K562 (cell line): Measurements from ENCODE around the gene DTX1. TPM values are rescaled to one million over a fixed set of nuclear protein-coding genes. Genes with fewer than 3 reads are reported as not detected.

Source experiments
- ATAC-seq: fragments of 200-7000 bp; cut with Tn5 transposase; 3 replicates; pipeline ENCODE4 v1.9.1; 2020; ENCODE audit warnings: moderate library complexity
- BruUV-seq: library from RNA; stranded (reverse); fragments of 400-500 nt; replicated peaks from 2 replicates; lab custom pipeline; 2021; lab: Mats Ljungman, UMichigan
- CTCF ChIA-PET: fragments of 300-600 bp; formaldehyde crosslinking; extraction: SDS; loops from one replicate; lab custom pipeline; 2021; ENCODE audit warnings: low intra/inter-chr PET ratio; lab: Yijun Ruan, JAX
- POLR2A ChIA-PET: fragments of 300-600, 350-650 bp; sonication (Branson Sonifier 250); formaldehyde crosslinking; extraction: SDS; loops from one replicate; lab custom pipeline; 2021; ENCODE audit warnings: antibody characterized with exemption, inconsistent platforms; lab: Yijun Ruan, JAX
- DNase-seq, 4 experiments: peaks; one replicate each; pipeline versions ENCODE4 v3.0.0 to v3.0.0-alpha.2; 2011 to 2018; ENCODE audit warnings: low spot score in 3 of 4, mixed read lengths in 3 of 4; ENCODE audit errors: extremely low read depth in 1 of 4
- FAIRE-seq: peaks from 2 replicates; lab custom pipeline; 2011; peaks lifted over from hg19 to GRCh38; lab: Jason Lieb, UNC
- H2AFZ ChIP-seq: 2 replicates; pipeline ENCODE4 v1.6.0; 2011; ENCODE audit warnings: low read depth, low read length, control low read depth, inconsistent platforms
- H3K27ac ChIP-seq: fragments of 200-600 bp; 3 replicates; pipeline ENCODE4 v1.8.0; 2011; ENCODE audit warnings: low read depth, mild to moderate bottlenecking, control low read depth, inconsistent platforms, low read length, moderate library complexity, mixed read lengths; ENCODE audit errors: extremely low read depth
- H3K27me3 ChIP-seq, 2 experiments: fragments of 300-600 bp in 1 of 2; 2 replicates in 1 of 2; 3 replicates in 1 of 2; pipeline versions ENCODE4 v1.6.0 to v1.8.0; 2011; ENCODE audit warnings: inconsistent platforms in 2 of 2, low read length in 2 of 2, mild to moderate bottlenecking in 1 of 2, mixed read lengths in 1 of 2, moderate library complexity in 1 of 2; ENCODE audit not compliant: control insufficient read depth in 2 of 2, insufficient read depth in 2 of 2
- H3K36me3 ChIP-seq: fragments of 300-600 bp; 3 replicates; pipeline ENCODE4 v1.8.0; 2011; ENCODE audit warnings: mild to moderate bottlenecking, low read length, inconsistent platforms; ENCODE audit not compliant: control insufficient read depth, insufficient read depth
- H3K4me1 ChIP-seq, 2 experiments: fragments of 200-600 bp in 1 of 2; replicated peaks in 1 of 2; 2 replicates in 1 of 2; 3 replicates in 1 of 2; pipeline versions ENCODE4 v1.5.1 to v1.8.0; 2011; ENCODE audit warnings: inconsistent platforms in 2 of 2, low read length in 2 of 2, mild to moderate bottlenecking in 1 of 2, mixed read lengths in 1 of 2, moderate library complexity in 1 of 2; ENCODE audit not compliant: control insufficient read depth in 2 of 2, insufficient read depth in 2 of 2
- H3K4me2 ChIP-seq: 2 replicates; pipeline ENCODE4 v1.6.1; 2011; ENCODE audit warnings: low read length, control low read depth, inconsistent platforms, mixed read lengths; ENCODE audit not compliant: insufficient read depth
- H3K4me3 ChIP-seq: fragments of 200-600 bp; sonication (generic), shearing (Covaris generic); 2 replicates; pipeline ENCODE4 v1.5.1; 2016; ENCODE audit warnings: control low read depth, inconsistent platforms
- H3K79me2 ChIP-seq: fragments of 200-600 bp; 3 replicates; pipeline ENCODE4 v1.8.0; 2011; ENCODE audit warnings: low read length, inconsistent platforms; ENCODE audit not compliant: control insufficient read depth, insufficient read depth
- H3K9ac ChIP-seq, 2 experiments: 2 replicates each; pipeline versions ENCODE4 v1.6.0 to v1.6.1; 2011; ENCODE audit warnings: low read depth in 2 of 2, low read length in 2 of 2, control low read depth in 1 of 2, inconsistent platforms in 1 of 2, mild to moderate bottlenecking in 1 of 2, mixed read lengths in 1 of 2; ENCODE audit not compliant: insufficient read depth in 1 of 2
- H3K9me1 ChIP-seq: one replicate; pipeline ENCODE4 v1.6.0; 2011; ENCODE audit warnings: inconsistent platforms, mild to moderate bottlenecking, low read length, moderate library complexity; ENCODE audit not compliant: control insufficient read depth, insufficient read depth
- H3K9me3 ChIP-seq: replicated peaks from 2 replicates; pipeline ENCODE4 v1.5.1; 2011; ENCODE audit warnings: low read depth, low read length, inconsistent platforms; ENCODE audit not compliant: control insufficient read depth, insufficient read depth
- H4K20me1 ChIP-seq: replicated peaks from 2 replicates; pipeline ENCODE4 v1.6.1; 2011; ENCODE audit warnings: low read length, inconsistent platforms, mixed read lengths; ENCODE audit not compliant: control insufficient read depth, insufficient read depth
- BRCA1 ChIP-seq, 2 experiments: fragments of 450-650 bp in 1 of 2; sonication (generic) in 1 of 2; formaldehyde crosslinking in 1 of 2; IDR thresholded peaks; 2 replicates each; pipeline versions ENCODE4 v1.5.0 to v1.6.1; 2017 to 2020; ENCODE audit warnings: mild to moderate bottlenecking in 1 of 2, missing genetic modification reagents in 1 of 2
- ETV6 ChIP-seq, 3 experiments: fragments of 150-350 bp in 1 of 3; sonication (generic) in 1 of 3; formaldehyde crosslinking in 1 of 3; IDR thresholded peaks; 2 replicates each; pipeline versions ENCODE4 v1.6.1 to v1.8.0; 2014 to 2022; ENCODE audit warnings: borderline replicate concordance in 2 of 3, low read depth in 2 of 3, antibody characterized with exemption in 1 of 3, low read length in 1 of 3, mild to moderate bottlenecking in 1 of 3, missing genetic modification reagents in 1 of 3
- WHSC1 ChIP-seq: IDR thresholded peaks from one replicate; pipeline ENCODE4 v1.6.1; 2012; ENCODE audit warnings: low read length, control low read depth, inconsistent platforms
- ZNF24 ChIP-seq: fragments of 450-650 bp; IDR thresholded peaks from 2 replicates; pipeline ENCODE4 v1.6.1; 2016
- ZNF431 ChIP-seq: sonication (generic); formaldehyde crosslinking; IDR thresholded peaks from 2 replicates; pipeline ENCODE4 v1.8.0; 2022; ENCODE audit warnings: mild to moderate bottlenecking, missing genetic modification reagents
- ZNF76 ChIP-seq: fragments of 250-450 bp; sonication (Bioruptor Pico); IDR thresholded peaks from 2 replicates; pipeline ENCODE4 v1.4.0; 2020; ENCODE audit warnings: mild to moderate bottlenecking, moderate library complexity, borderline replicate concordance
- WGBS: fragments of 100-300 bp; shearing (Covaris generic); methylation state at CpG from one replicate; pipeline ENCODE4 v1.1.6; 2016; ENCODE audit warnings: low coverage, mixed read lengths; ENCODE audit not compliant: insufficient coverage; ENCODE audit errors: missing lambda C conversion rate; 5-methylcytosine and 5-hydroxymethylcytosine counted together
- in situ Hi-C: fragments of 300-500 bp; cut with MboI; formaldehyde crosslinking; loops from 4 replicates; pipeline ENCODE4 v1.15.0; 2018; ENCODE audit warnings: inconsistent platforms, mixed read lengths
- intact Hi-C: fragments of 100-400 bp; cut with micrococcal nuclease; formaldehyde crosslinking; loops from 2 replicates; pipeline ENCODE4 v1.14.2; 2022
- polyA plus RNA-seq, 8 experiments: library from polyadenylated mRNA; depleted of rRNA in 4 of 8; stranded (reverse) in 5 of 8; unstranded in 3 of 8; fragments of >200 nt; fragmentation: Nextera tagmentation in 2 of 8; fragmentation: Illumina TruSeq in 1 of 8; extraction: Ambion mirVana in 2 of 8; extraction: Trizol in 1 of 8; gene quantifications; 2 replicates each; pipeline versions ENCODE4 v1.2.1 to v1.2.3, GENCODE V29; 2011 to 2014; ENCODE audit warnings: inconsistent platforms in 1 of 8, missing spikeins in 1 of 8
- total RNA-seq, 7 experiments: library from RNA; depleted of rRNA in 6 of 7; stranded (reverse); fragments of >200 nt in 6 of 7; fragmentation: Illumina TruSeq in 2 of 7; extraction: Trizol in 2 of 7; gene quantifications; 2 replicates each; pipeline versions ENCODE4 v1.2.1 to v1.2.3, GENCODE V29; 2011 to 2021; ENCODE audit warnings: low replicate concordance in 1 of 7
- TF ChIP-seq, protein P1 (sequence below): fragments of 250-450 bp; sonication (Bioruptor Pico); IDR thresholded peaks from 2 replicates; pipeline ENCODE4 v1.4.0; 2020; ENCODE audit warnings: borderline replicate concordance
- TF ChIP-seq, protein P2 (sequence below): sonication (generic); formaldehyde crosslinking; IDR thresholded peaks from 2 replicates; pipeline ENCODE4 v1.8.1; 2023; ENCODE audit warnings: mild to moderate bottlenecking, missing genetic modification reagents
- TF ChIP-seq, protein P3 (sequence below): fragments of 450-650 bp; formaldehyde crosslinking; IDR thresholded peaks from 2 replicates; pipeline ENCODE4 v1.4.0; 2020; ENCODE audit warnings: mild to moderate bottlenecking, moderate library complexity

The DTX1 gene
- total and polyA plus RNA-seq, 9 of the 15 experiments (the other 6 are each of a cell fraction or from before 2014, with no cell fraction given): not detected

DNA sequence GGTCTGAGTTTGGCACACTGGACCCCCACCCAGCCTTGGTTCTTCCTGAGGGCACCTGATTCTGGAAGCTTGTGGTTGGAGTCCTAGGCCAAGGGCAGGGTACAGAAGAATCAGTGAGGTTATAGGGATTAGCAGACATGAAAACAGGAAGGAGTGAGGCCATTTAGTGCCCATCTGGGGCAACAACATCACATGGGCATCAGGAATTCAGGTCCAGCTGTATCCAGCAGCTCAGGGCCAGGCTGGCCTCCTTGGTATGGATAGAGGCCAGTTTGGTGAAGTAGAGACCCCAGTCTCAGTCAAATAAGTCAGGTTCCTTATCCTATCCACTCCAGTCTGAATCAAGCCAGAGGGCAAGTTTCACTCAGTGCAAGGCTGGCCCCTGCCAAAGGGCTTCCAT is 42.8 kb downstream of the DTX1 start (continued):
- no peak for TF ChIP-seq ZNF431

DNA sequence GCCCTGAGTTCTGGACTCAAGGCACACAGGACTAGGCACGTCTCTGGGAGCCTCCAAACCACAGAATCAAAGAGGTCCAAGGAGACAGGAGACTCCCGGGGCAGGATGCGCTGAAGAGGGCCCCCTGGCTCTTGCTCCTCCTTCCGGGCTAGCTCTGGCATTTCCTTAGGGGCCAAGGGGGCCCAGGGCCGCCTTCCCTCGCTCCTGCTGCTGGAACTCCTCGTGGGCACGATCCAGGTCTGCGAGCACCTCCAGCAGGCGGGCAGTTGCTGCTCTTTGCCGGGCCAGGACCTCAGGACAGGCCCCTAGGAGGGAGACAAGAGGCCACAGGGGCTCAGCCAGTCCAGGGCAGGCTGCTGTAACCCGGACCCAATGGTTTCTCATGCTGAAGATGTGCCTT is 43.2 kb downstream of the DTX1 start:
- WGBS: 5% methylated on average over 11 of the region's 12 CpGs
- no TSS peak for BruUV-seq
- Histone ChIP-seq H3K27me3 (peaks cover 0 to 26% of the 10 kb centered on the region in 2 experiments; a peak in 3 of 5 replicates), H3K27ac (no peak overlapping the region), H4K20me1 (peaks cover 6% of the 10 kb centered on the region; the same call in 1 of the 2 replicates), H3K4me3 (no peak overlapping the region), H3K36me3 (no peaks in the 10 kb centered on the region)
- POLR2A ChIA-PET: interaction anchor here (0.7 kb wide), 1 partner anchor 15 kb away, joined by 4 read pairs; no protein-coding TSS in a partner anchor
- DNase-seq: no peak
- TF ChIP-seq, protein P1, sequence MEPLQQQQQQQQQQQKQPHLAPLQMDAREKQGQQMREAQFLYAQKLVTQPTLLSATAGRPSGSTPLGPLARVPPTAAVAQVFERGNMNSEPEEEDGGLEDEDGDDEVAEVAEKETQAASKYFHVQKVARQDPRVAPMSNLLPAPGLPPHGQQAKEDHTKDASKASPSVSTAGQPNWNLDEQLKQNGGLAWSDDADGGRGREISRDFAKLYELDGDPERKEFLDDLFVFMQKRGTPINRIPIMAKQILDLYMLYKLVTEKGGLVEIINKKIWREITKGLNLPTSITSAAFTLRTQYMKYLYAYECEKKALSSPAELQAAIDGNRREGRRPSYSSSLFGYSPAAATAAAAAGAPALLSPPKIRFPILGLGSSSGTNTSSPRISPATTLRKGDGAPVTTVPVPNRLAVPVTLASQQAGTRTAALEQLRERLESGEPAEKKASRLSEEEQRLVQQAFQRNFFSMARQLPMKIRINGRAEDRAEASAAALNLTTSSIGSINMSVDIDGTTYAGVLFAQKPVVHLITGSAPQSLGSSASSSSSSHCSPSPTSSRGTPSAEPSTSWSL (CRISPR knock-in tag): no peak
- TF ChIP-seq ETV6 (IDR thresholded peaks at IDR 0.05; ENCODE audit: borderline replicate concordance in 1 of 2, low read depth in 2 of 2, low read length in 1 of 2) (no peak), ETV6 (CRISPR knock-in tag; IDR thresholded peaks at IDR 0.05; ENCODE audit: borderline replicate concordance) (no peak), ZNF76 (CRISPR knock-in tag) (no peak), BRCA1 (IDR thresholded peaks at IDR 0.05) (no peak), BRCA1 (CRISPR knock-in tag; IDR thresholded peaks at IDR 0.05) (no peak), ZNF24 (no peak), WHSC1 (no peak)
- TF ChIP-seq, protein P2, sequence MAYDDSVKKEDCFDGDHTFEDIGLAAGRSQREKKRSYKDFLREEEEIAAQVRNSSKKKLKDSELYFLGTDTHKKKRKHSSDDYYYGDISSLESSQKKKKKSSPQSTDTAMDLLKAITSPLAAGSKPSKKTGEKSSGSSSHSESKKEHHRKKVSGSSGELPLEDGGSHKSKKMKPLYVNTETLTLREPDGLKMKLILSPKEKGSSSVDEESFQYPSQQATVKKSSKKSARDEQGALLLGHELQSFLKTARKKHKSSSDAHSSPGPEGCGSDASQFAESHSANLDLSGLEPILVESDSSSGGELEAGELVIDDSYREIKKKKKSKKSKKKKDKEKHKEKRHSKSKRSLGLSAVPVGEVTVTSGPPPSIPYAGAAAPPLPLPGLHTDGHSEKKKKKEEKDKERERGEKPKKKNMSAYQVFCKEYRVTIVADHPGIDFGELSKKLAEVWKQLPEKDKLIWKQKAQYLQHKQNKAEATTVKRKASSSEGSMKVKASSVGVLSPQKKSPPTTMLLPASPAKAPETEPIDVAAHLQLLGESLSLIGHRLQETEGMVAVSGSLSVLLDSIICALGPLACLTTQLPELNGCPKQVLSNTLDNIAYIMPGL (CRISPR knock-in tag): no peak
- TF ChIP-seq, protein P3, sequence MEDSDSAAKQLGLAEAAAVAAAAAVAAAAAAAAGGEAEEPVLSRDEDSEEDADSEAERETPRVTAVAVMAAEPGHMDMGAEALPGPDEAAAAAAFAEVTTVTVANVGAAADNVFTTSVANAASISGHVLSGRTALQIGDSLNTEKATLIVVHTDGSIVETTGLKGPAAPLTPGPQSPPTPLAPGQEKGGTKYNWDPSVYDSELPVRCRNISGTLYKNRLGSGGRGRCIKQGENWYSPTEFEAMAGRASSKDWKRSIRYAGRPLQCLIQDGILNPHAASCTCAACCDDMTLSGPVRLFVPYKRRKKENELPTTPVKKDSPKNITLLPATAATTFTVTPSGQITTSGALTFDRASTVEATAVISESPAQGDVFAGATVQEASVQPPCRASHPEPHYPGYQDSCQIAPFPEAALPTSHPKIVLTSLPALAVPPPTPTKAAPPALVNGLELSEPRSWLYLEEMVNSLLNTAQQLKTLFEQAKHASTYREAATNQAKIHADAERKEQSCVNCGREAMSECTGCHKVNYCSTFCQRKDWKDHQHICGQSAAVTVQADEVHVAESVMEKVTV (CRISPR knock-in tag): no peak
- TF ChIP-seq, all 486 proteins: peak for 0
- Histone ChIP-seq H3K9me1 (no peaks in the 10 kb centered on the region), H3K4me2 (no peak overlapping the region), H3K4me1 (peaks cover 0 to 20% of the 10 kb centered on the region in 2 experiments; a peak in 3 of 5 replicates), H2AFZ (no peak overlapping the region), H3K79me2 (no peaks in the 10 kb centered on the region), H3K9me3 (no peaks in the 10 kb centered on the region), H3K9ac (no peak overlapping the region)
- FAIRE-seq (no peak), ATAC-seq (no peak)
- in situ Hi-C loops: no loop called here
- intact Hi-C loops: loop anchor here (5.0 kb wide), 1 partner anchor 107 kb away; no protein-coding TSS in a partner anchor
- CTCF ChIA-PET: no interaction called here
